HS-5 (cell line): ENCODE measurements around the gene HOOK1.
"Not testable (repeated sequence)": the region's sequence is repeated elsewhere in the genome, so short reads cannot be mapped to it uniquely, and the experiment has no call there.

ENCODE experiments used
- DNase-seq: peaks from one replicate; pipeline ENCODE4 v3.0.0-alpha.2; 2012; ENCODE audit warnings: low read depth

The HOOK1 gene

DNA sequence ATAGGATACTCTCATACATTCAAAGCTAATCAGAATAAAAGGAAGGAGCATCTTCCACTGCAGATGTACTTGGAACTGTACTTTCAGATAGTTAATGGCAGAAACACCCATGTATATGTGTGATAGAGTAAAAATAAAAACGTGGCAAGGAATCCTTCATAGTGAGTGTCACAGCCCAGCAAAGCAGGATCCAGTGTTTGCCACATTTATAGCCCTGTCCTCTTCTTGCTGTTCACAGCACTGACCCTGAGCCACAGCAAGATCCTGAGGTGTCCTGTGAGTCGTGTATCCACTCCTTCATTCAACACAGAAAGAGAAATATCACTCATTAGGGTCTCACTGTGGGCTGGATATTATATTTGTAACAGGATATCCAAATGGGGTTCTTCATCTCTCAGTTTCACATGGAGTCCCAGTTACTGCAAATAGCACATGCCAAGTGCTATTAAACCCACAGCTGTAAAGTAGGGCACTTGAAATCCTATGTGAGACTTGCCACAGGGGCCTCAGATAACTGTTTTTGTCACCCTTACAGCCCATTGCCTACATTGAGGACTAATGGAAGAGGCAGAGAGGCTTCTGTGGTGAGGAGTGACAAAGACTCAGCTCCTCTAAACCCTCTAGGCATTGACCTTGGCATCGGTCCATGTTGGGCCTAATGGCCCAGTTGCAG is 70.5 kb downstream of the HOOK1 start:
- no peak for DNase-seq

DNA sequence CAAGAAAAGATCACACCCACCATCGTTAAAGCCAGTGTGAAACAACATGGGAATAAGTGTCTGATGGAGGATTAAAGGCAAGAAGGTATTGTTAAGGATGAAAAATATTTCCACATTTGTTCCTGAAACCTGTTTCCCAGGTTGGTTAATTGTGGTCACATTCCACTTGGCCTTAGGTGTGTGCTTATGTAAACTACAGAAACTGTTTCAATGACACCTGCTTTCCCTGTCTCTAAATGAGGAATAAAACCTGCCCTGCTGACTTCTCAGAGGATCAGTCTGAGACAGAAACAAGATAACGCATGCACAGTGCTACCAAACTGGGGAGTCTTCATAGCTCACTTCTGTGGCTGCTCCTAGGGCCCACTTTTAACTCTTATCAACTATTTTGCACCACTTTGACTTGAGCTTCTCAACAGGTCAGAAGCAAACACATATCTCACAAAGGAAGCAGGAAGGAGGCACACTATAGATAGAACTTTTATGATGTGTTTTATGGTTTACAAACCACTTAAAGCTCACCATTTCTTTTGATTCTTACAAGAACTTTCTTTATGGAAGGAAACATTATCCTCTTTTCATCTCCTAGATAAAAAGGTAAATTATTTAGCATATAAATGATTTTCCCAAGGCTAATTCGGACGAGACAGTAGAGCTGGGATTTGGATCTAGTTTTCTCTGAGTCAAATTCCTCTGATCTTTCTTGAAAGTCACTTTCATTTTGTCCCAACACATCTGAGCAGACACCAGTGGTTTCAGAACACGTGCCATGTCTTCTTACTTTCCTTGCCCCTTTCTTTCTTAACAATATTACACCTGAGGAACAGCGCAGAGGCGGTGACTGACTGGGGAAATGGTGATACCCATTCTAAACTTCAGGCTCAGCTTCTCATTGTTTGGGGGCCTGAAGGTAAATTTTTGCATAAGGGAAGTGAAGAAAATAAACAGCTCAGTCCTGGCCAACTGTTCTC is 78.4 kb downstream of the HOOK1 start:
- DNase-seq = no peak

DNA sequence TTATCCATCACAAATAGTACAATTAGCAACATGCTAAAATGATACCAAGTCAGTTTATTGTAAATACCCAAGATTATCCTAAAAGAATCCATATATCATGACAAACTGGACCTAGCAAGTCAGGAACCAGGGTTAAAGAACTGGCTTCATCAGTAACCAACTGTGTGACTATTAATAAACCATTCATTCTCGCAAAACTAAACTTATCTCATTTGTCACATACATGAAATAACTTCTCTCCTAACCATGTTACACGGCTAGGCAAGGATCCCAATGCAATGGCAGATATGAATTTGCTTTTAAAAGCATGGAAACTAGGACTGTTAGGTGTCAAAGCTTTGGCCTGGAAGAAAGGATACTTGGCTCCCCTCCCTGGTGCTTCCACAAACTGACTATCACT is 82.4 kb downstream of the HOOK1 start:
- DNase-seq = no peak

DNA sequence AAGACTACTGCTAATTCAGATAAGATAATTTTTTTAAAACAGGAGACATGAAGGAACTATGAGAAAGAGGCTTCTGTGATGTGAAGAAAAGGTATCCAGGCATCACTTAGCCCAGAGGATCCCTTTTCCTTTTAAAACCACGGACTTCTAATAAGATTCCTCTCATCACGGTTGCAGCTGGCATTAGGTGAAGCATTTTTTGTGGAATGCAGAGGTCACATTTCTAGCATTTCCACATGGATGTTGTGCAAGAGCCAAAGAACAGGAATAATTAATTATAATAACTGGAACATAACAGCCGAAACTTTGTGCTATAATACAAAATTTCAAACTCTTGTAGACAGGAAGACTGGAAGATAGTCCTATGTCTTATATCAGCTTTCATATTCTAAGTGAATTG is 84.2 kb downstream of the HOOK1 start:
- DNase-seq = no peak

DNA sequence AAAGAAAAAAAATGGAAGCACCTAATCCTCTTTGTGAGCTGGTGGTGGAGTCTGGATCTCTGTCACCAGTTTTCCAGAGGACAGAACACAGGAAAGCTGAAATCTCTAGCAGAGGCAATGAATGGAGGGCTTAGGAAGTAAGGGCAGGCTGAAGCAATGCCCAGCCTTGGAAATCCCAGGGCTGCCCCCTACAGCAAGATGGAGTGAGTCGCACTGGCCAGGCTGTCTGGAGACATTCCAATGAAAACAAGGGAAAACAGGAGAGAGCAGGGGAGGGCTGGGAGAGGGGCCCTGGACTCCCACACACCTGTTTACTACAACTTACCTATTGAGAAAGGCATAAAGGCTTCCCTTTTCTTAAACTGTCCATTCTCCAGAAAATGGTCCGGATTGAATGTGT is 85.9 kb downstream of the HOOK1 start:
- DNase-seq = no peak

DNA sequence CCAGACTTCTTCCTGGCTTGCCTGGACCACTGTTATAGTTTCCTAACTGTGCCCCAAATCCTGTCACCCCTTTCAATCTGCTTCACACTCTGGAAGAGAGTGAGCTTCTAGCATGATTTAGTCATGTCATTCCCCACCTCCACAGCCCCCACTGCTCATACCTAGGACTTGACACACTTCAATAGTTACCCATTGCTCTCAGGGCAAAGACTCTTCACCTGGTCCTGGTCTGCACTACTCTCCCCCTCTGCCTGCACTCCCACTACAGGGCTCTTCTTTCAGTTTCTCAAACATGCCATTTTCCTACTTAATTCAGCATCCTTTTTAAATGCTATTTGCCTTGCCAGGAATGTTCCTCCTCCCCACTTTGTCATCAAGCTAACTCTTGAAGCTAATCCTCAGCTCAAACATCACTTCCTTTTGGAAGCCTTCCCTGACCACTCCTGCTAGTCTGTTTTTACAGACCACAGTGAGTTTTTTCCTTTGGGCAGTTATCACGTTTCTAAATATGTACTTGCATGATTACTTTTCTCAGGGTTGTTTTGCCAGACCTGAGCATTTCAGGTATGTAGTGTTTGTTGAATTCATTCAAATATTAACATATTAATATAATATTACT is 87.1 kb downstream of the HOOK1 start:
- DNase-seq = no peak

DNA sequence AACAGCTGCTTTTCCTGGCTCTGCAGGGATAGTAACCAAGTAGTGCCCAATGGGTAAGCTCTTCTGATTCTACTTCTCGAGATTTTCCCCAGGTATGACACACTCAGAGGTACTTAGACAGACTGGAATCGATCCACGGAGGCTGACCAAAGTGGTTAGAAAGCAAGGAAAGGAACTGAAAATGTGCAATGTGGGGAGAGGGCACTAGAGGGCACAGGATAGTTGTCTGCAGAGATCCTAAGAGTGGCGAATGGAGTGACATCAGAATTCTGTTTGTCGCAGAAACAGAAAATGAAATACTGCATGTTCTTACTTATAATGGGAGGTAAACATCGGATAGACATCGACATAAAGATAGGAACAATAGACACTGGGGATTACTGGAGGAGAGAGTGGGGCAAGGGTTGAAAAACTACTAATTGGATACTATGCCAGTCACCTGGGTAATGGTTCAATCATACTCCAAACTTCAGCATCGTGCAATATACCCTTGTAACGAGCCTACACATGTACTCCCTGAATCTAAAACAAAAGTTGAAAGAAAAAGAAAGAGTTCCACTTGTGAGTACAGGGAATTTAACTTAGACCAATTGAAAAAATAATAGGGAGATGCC is 88.5 kb downstream of the HOOK1 start:
- DNase-seq = no peak

DNA sequence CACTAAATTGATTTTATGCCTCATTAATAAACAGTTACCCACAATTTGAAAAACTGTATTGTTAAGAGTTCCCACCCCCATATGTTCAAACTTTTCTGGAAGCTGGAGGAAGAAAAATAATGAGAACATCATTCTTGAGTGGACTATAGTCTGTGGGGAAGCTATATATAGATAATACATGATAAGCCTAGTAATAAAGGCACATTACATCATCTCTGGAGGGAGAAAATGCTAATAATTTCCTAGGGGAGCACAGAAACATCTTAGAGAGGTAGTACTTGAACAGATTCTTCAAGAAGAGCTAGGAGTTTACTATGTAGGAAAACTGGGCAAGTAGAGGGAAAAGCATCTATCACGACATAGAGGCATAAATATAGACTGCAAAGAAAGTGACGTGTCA is 92.2 kb downstream of the HOOK1 start:
- no peak for DNase-seq

DNA sequence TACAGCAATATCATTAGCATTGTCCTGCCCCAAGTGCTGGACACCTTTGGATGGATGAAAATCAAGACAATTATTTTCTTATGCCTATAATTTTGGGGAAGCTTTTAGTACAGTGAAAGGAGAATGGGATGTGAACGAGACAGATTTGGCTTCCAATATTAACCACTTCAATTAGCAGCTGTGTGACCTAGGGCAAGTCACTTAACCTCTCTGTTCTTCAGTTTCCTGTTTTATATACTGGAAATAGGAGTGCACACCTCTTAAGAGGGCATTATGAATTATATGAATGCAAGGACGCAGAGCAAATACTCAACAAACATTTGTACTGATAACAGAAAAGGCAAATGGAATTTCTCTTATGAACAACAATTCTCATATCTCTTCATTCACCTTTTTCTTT is 93.3 kb downstream of the HOOK1 start:
- DNase-seq = no peak

DNA sequence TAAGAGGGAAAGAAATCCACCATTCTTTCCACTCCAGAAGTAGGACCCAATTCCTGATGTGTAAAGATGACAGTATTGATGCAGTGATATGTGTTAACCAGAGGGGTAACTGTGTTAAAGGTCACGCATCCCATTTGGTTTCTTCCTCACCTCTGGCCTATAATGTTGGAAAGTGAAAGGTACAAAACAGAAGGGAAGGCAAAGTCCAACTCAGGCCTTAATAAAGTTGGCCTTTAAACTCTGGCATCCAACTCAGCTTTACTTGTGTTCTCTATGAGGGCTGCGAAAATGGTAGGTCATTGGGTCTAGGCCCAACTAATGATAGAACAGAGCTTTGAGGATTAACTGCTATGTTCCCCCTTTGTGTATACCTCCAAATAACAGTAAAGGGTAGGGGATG is 93.9 kb downstream of the HOOK1 start:
- DNase-seq = no peak

DNA sequence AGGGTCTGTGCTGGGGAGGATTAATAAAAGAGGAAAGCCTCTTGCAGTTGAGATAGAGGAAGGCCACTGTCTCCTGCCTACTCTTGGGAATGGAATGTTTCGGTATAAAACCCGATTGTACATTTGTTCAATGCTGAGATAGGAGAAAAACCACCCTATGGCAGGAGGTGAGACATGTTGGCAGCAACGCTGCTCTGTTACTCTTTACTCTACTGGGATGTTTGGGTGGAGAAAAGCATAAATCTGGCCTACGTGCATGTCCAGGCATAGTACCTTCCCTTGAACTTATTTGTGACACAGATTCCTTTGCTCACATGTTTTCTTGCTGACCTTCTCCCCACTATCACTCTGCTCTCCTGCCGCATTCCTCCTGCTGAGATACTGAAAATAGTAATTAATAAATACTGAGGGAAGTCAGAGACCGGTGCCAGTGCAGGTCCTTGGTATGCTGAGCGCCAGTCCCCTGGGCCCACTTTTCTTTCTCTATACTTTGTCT is 100.1 kb downstream of the HOOK1 start:
- not testable (repeated sequence) for DNase-seq

DNA sequence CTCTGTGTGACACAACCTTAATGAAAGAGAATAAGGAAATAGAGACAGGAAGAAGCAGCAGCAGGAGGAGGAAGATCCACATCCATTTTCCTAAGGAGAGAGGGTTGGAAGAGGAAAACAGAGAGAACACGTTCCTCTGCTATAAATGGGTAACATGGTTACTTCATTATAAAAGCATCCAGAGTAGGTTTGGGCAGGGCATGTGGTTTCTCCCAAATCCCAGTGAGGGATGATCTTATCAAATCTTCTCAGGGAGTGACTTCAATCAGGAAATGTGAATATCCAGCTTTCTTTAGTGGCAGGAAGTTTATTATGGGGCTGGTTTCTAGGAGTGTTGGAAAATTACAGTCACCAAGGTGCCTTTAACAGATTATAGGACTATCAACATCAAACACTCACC is 100.8 kb downstream of the HOOK1 start:
- DNase-seq = no peak

DNA sequence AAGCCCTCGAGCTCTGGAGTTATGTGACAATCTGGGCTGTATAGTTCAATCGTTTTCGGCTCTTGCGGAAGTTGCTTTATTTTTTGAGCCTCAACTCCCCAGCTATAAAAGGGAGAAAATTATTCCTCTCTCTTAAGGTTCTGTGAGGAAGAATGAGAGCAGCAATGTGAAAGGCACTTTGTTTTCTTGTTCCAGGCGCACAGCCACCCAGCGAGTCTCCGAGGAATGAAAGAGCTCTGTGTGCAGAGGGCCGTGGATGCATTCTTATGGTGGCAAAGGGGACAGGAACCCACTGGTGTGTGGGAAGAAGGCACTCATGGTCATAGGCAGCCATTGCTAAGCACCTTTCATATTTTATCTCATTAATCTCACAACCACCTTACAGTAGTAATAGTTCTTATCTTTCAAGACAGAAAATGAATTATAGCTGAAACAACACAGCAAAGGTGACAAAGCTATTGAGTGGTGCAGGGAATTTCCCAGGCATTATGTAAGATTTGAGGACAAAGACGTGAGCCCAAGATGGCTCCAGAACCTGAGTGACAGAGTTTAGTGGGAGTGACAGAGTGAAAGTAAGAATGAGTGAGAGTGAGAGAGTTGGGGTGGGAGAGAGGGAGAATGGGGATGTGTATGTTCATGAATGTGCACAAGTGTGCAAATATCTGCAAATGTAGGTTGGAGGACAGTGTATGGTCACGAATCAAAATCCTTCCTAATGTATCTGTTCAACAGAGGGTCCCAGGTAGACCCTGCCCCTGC is 102.5 kb downstream of the HOOK1 start:
- DNase-seq = no peak

DNA sequence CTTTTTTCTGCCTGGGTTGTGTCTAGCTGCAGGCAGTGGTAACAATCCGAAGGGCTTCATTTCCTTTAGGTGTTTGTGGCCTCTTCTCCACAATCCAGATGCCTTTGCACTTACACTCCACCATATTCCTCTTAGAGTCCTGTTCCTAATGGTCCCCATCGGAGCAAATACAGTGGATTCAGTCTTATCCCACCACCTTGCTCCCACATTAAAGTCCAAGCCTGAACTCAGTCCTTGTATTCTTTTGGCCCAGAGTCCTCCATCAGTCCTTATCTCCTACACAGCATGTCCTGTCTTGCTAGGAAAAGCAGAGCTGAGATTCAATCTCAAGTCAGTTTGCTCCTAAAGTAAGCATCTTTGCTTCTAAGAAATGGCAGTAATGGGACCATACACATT is 103.0 kb downstream of the HOOK1 start:
- DNase-seq = no peak

DNA sequence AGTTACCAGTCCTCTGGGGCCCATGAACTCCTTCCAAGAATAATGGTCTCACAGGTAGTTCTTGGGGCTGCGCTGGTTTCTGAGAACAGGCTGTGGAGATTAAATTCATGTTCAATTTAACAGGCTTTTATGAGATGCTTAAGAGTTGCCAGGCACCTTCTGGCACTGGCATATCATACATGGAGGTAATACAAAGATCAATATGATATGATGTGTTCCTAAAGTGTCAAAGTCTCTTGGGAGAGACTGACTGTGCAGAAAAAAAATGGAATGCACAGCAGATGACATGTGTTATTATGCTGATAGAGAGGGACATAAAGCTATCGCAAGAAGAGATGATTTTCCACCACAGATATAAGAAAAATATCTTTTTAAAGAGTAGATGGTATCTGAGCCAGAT is 105.0 kb downstream of the HOOK1 start:
- no peak for DNase-seq

DNA sequence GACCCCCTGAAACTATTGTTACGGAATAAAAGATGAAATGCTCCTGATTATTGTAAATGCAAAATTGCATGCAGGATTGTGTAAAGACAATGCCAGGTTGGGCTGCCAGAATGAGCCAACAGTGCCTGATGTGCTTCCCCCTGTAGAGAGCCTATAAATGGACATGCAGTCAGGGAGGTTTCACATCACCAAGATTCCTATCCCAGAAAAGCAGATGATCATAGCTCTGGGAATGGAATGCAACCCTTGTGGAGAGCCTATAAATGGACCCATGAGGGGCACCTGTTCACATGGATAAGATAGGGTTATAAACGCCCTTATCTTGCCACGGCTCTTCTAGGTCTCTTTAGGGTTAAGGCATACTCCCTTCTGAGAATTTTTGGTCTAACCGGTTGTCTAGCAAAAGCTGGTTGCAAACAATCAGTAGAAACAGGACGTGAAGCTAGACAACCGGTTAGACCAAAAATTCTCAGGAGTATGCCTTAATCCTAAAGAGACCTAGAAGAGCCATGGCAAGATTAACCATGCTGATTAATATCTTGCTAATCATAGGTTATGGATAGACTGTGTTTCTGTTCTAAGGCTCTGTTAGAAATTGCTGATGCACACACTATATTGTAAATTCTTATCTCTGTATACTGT is 106.6 kb downstream of the HOOK1 start:
- DNase-seq = not testable (repeated sequence)

DNA sequence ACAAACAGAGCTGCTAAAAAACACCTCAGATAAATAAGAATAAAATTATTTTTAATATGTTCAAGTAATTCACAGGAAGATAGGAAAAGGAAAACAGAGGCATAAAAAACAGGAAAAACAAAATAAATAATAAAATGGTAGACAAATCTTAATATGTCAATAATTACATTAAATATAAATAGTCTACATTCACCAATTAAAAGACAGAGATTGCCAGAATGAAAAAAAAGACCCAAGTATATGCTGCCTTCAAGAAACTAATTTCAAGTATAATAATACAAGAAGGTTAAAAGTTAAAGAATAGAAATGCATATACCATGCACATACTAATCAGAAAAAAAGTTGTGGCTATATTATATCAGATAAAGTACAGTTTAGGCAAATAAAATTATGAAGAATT is 109.9 kb downstream of the HOOK1 start:
- DNase-seq = no peak
